ENCODE measurements around the gene SHISAL1. TPM values are rescaled to one million over a fixed set of nuclear protein-coding genes. Genes with fewer than 3 reads are reported as not detected.

The SHISAL1 gene
- total RNA-seq, 1 experiment from 2014 or later, result not detected

GRCh38 chr22:44280665-44281188, 32.0 kb downstream of the SHISAL1 start:
- intact Hi-C loops (cut with micrococcal nuclease; ENCODE audit: unreplicated experiment), result no loop called here
- H3K4me3 Mint-ChIP-seq (ENCODE audit: low read depth, unreplicated experiment), result no peak overlapping the region
- peaks cover 100% of the 10 kb centered on the region for H3K27me3 Mint-ChIP-seq (ENCODE audit: unreplicated experiment)
- no peaks in the 10 kb centered on the region for H3K36me3 Mint-ChIP-seq (ENCODE audit: insufficient read depth, unreplicated experiment)
- TF ChIP-seq, protein P1, sequence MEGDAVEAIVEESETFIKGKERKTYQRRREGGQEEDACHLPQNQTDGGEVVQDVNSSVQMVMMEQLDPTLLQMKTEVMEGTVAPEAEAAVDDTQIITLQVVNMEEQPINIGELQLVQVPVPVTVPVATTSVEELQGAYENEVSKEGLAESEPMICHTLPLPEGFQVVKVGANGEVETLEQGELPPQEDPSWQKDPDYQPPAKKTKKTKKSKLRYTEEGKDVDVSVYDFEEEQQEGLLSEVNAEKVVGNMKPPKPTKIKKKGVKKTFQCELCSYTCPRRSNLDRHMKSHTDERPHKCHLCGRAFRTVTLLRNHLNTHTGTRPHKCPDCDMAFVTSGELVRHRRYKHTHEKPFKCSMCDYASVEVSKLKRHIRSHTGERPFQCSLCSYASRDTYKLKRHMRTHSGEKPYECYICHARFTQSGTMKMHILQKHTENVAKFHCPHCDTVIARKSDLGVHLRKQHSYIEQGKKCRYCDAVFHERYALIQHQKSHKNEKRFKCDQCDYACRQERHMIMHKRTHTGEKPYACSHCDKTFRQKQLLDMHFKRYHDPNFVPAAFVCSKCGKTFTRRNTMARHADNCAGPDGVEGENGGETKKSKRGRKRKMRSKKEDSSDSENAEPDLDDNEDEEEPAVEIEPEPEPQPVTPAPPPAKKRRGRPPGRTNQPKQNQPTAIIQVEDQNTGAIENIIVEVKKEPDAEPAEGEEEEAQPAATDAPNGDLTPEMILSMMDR (IDR thresholded peaks at IDR 0.05; ENCODE audit: unreplicated experiment), result no peak
- no peaks in the 10 kb centered on the region for H3K4me1 Mint-ChIP-seq (ENCODE audit: low read depth, unreplicated experiment)
- CTCF ChIA-PET, result no interaction called here
- BruUV-seq (replicated peaks), result no TSS peak
- no peak overlapping the region for H3K27ac Mint-ChIP-seq (ENCODE audit: unreplicated experiment)
- no peak for DNase-seq
- no peaks in the 10 kb centered on the region for H3K9me3 Mint-ChIP-seq (ENCODE audit: low read depth, unreplicated experiment)

DNA sequence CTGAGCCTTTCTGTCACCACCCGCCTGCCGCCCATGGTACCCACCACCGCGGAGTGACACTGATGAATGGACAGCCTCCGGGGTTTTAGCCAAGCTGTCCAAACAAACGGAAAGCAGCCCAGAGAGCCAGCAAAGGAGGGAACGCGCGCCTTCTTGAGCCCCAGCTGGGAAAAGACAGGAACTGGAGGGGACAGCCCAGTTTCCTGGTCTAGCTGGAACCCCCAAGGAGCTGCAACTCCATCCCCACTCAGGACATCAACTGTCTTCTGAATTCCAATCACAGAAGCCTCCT, 33.7 kb downstream of the SHISAL1 start:
- no peaks in the 10 kb centered on the region for H3K9me3 Mint-ChIP-seq (ENCODE audit: low read depth, unreplicated experiment)
- H3K36me3 Mint-ChIP-seq (ENCODE audit: insufficient read depth, unreplicated experiment), result no peaks in the 10 kb centered on the region
- CTCF ChIA-PET, result no interaction called here
- no TSS peak for BruUV-seq (replicated peaks)
- H3K4me3 Mint-ChIP-seq (ENCODE audit: low read depth, unreplicated experiment), result no peak overlapping the region
- peaks cover 99% of the 10 kb centered on the region for H3K27me3 Mint-ChIP-seq (ENCODE audit: unreplicated experiment)
- H3K27ac Mint-ChIP-seq (ENCODE audit: unreplicated experiment), result no peak overlapping the region
- intact Hi-C loops (cut with micrococcal nuclease; ENCODE audit: unreplicated experiment), result no loop called here
- TF ChIP-seq, protein P1 (IDR thresholded peaks at IDR 0.05; ENCODE audit: unreplicated experiment), result no peak
- no peak for DNase-seq
- no peaks in the 10 kb centered on the region for H3K4me1 Mint-ChIP-seq (ENCODE audit: low read depth, unreplicated experiment)

- BruUV-seq (replicated peaks), result no TSS peak
- H3K4me1 Mint-ChIP-seq (ENCODE audit: low read depth, unreplicated experiment), result no peaks in the 10 kb centered on the region
- H3K4me3 Mint-ChIP-seq (ENCODE audit: low read depth, unreplicated experiment), result no peak overlapping the region
- no peaks in the 10 kb centered on the region for H3K36me3 Mint-ChIP-seq (ENCODE audit: insufficient read depth, unreplicated experiment)
- peaks cover 98% of the 10 kb centered on the region for H3K27me3 Mint-ChIP-seq (ENCODE audit: unreplicated experiment)
- CTCF ChIA-PET, result interaction anchor here (0.6 kb wide), 1 partner anchor 39 kb away, joined by 4 read pairs; no protein-coding TSS in a partner anchor
- no peak overlapping the region for H3K27ac Mint-ChIP-seq (ENCODE audit: unreplicated experiment)
- TF ChIP-seq, protein P1 (IDR thresholded peaks at IDR 0.05; ENCODE audit: unreplicated experiment), result no peak
- DNase-seq, result no peak
- intact Hi-C loops (cut with micrococcal nuclease; ENCODE audit: unreplicated experiment), result no loop called here
- no peaks in the 10 kb centered on the region for H3K9me3 Mint-ChIP-seq (ENCODE audit: low read depth, unreplicated experiment)
These were observed 34.3 kb downstream of the SHISAL1 start for GRCh38 chr22:44278243-44279068.

- Mint-ChIP-seq H3K36me3 (ENCODE audit: insufficient read depth, unreplicated experiment) (no peaks in the 10 kb centered on the region), H3K27me3 (ENCODE audit: unreplicated experiment) (peaks cover 98% of the 10 kb centered on the region), H3K9me3 (ENCODE audit: low read depth, unreplicated experiment) (no peaks in the 10 kb centered on the region), H3K4me1 (ENCODE audit: low read depth, unreplicated experiment) (no peaks in the 10 kb centered on the region), H3K27ac (ENCODE audit: unreplicated experiment) (no peak overlapping the region), H3K4me3 (ENCODE audit: low read depth, unreplicated experiment) (no peak overlapping the region)
- intact Hi-C loops (cut with micrococcal nuclease; ENCODE audit: unreplicated experiment), result no loop called here
- TF ChIP-seq, protein P1 (IDR thresholded peaks at IDR 0.05; ENCODE audit: unreplicated experiment), result no peak
- CTCF ChIA-PET, result interaction anchor here (0.6 to 1.4 kb wide), 2 partner anchors 38 to 56 kb away, joined by 3 to 4 read pairs; no protein-coding TSS in a partner anchor
- no peak for DNase-seq
- no TSS peak for BruUV-seq (replicated peaks)
These were observed 35.2 kb downstream of the SHISAL1 start for GRCh38 chr22:44277386-44278135.
